HCT116 (cell line): Measurements from ENCODE around the gene C6orf62.

Experiments
- TF ChIP-seq, protein P1 (sequence below): IDR thresholded peaks from 2 replicates; pipeline ENCODE4 v1.6.1; 2012; ENCODE audit warnings: low read depth
- TF ChIP-seq, protein P2 (sequence below), 3 experiments: fragments of 200-600 bp in 1 of 3; sonication (generic) in 1 of 3; IDR thresholded peaks in 2 of 3; conservative IDR thresholded peaks in 1 of 3; 2 replicates each; pipeline ENCODE4 v1.5.1; 2012 to 2017; ENCODE audit warnings: low read depth in 2 of 3, low read length in 2 of 3, antibody characterized with exemption in 1 of 3, borderline replicate concordance in 1 of 3, control low read depth in 1 of 3, mild to moderate bottlenecking in 1 of 3, mixed read lengths in 1 of 3, mixed run types in 1 of 3, moderate library complexity in 1 of 3; ENCODE audit not compliant: insufficient read depth in 1 of 3
- TF ChIP-seq, protein P3 (sequence below): IDR thresholded peaks from 2 replicates; pipeline ENCODE4 v1.6.1; 2012

DNA sequence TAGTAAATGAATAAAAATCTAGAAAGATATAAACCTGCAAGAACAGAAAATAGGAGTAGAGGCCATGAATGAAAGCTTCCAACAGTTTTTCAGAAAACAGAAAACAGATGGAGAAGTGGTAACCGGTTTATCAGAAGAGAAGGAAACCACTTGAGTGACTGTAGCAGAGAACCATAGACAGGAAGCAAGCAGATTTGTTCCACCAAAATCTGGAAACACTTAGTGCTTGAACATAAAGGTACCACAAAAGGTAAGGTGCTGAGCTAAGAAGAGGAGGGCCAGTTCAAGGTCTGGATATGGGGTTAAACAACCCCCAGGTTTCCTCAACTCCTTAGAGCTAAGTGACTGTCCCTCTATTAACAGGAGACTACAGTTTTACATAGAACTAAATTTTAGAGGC is 63.7 kb downstream of the C6orf62 start:
- TF ChIP-seq, protein P1, sequence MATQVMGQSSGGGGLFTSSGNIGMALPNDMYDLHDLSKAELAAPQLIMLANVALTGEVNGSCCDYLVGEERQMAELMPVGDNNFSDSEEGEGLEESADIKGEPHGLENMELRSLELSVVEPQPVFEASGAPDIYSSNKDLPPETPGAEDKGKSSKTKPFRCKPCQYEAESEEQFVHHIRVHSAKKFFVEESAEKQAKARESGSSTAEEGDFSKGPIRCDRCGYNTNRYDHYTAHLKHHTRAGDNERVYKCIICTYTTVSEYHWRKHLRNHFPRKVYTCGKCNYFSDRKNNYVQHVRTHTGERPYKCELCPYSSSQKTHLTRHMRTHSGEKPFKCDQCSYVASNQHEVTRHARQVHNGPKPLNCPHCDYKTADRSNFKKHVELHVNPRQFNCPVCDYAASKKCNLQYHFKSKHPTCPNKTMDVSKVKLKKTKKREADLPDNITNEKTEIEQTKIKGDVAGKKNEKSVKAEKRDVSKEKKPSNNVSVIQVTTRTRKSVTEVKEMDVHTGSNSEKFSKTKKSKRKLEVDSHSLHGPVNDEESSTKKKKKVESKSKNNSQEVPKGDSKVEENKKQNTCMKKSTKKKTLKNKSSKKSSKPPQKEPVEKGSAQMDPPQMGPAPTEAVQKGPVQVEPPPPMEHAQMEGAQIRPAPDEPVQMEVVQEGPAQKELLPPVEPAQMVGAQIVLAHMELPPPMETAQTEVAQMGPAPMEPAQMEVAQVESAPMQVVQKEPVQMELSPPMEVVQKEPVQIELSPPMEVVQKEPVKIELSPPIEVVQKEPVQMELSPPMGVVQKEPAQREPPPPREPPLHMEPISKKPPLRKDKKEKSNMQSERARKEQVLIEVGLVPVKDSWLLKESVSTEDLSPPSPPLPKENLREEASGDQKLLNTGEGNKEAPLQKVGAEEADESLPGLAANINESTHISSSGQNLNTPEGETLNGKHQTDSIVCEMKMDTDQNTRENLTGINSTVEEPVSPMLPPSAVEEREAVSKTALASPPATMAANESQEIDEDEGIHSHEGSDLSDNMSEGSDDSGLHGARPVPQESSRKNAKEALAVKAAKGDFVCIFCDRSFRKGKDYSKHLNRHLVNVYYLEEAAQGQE, result no peak
- TF ChIP-seq, protein P2, sequence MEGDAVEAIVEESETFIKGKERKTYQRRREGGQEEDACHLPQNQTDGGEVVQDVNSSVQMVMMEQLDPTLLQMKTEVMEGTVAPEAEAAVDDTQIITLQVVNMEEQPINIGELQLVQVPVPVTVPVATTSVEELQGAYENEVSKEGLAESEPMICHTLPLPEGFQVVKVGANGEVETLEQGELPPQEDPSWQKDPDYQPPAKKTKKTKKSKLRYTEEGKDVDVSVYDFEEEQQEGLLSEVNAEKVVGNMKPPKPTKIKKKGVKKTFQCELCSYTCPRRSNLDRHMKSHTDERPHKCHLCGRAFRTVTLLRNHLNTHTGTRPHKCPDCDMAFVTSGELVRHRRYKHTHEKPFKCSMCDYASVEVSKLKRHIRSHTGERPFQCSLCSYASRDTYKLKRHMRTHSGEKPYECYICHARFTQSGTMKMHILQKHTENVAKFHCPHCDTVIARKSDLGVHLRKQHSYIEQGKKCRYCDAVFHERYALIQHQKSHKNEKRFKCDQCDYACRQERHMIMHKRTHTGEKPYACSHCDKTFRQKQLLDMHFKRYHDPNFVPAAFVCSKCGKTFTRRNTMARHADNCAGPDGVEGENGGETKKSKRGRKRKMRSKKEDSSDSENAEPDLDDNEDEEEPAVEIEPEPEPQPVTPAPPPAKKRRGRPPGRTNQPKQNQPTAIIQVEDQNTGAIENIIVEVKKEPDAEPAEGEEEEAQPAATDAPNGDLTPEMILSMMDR (IDR thresholded peaks at IDR 0.05 in 2 of 3, conservative IDR thresholded peaks at IDR 0.05 in 1 of 3; ENCODE audit: borderline replicate concordance in 1 of 3, insufficient read depth in 1 of 3, low read depth in 2 of 3, low read length in 2 of 3), result no peak
- TF ChIP-seq, protein P3, sequence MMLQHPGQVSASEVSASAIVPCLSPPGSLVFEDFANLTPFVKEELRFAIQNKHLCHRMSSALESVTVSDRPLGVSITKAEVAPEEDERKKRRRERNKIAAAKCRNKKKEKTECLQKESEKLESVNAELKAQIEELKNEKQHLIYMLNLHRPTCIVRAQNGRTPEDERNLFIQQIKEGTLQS, result no peak
